T-helper 1 cell treated with Interleukin-12 subunit alpha and Interleukin-12 subunit beta and Interleukin-4 antibody, amounts not matched to agents 30 μg/mL and 1 μg/mL, for 36 hours (primary cell): ENCODE data around the gene ERICH2.
A peak's percentile ranks its signal among the peaks of the same experiment; 100 is the strongest.

ENCODE experiments used
- H3K27ac Mint-ChIP-seq: one replicate; pipeline ENCODE4 v1.8.0; 2021; ENCODE audit warnings: mild to moderate bottlenecking, mixed read lengths
- H3K27me3 Mint-ChIP-seq: one replicate; pipeline ENCODE4 v1.8.0; 2021; ENCODE audit warnings: low read depth, mixed read lengths
- H3K36me3 Mint-ChIP-seq: one replicate; pipeline ENCODE4 v1.8.0; 2021; ENCODE audit warnings: low read depth, mixed read lengths
- H3K4me1 Mint-ChIP-seq: one replicate; pipeline ENCODE4 v1.8.0; 2021; ENCODE audit warnings: low read depth, mixed read lengths
- H3K4me3 Mint-ChIP-seq: one replicate; pipeline ENCODE4 v1.8.0; 2021; ENCODE audit warnings: mild to moderate bottlenecking, moderate library complexity, mixed read lengths
- H3K9me3 Mint-ChIP-seq: one replicate; pipeline ENCODE4 v1.8.0; 2021; ENCODE audit warnings: mixed read lengths

The ERICH2 gene

GRCh38 chr2:170818036-170818751 is 48.0 kb downstream of the ERICH2 start:
- Mint-ChIP-seq H3K9me3 (no peaks in the 10 kb centered on the region), H3K36me3 (peaks cover 5% of the 10 kb centered on the region), H3K27ac (peak overlapping the region; percentile 49), H3K27me3 (peaks cover 93% of the 10 kb centered on the region), H3K4me3 (peak overlapping the region; percentile 73), H3K4me1 (peaks cover 39% of the 10 kb centered on the region)

- peaks cover 36% of the 10 kb centered on the region for H3K4me1 Mint-ChIP-seq
- H3K27me3 Mint-ChIP-seq = peaks cover 89% of the 10 kb centered on the region
- no peaks in the 10 kb centered on the region for H3K9me3 Mint-ChIP-seq
- peaks cover 5% of the 10 kb centered on the region for H3K36me3 Mint-ChIP-seq
- H3K4me3 Mint-ChIP-seq = peak overlapping the region; percentile 73
- H3K27ac Mint-ChIP-seq = peak overlapping the region; percentile 49
Measured at GRCh38 chr2:170818752-170819470, 48.7 kb downstream of the ERICH2 start.

GRCh38 chr2:170819680-170820664 is 49.8 kb downstream of the ERICH2 start:
- peaks cover 89% of the 10 kb centered on the region for H3K27me3 Mint-ChIP-seq
- no peak overlapping the region for H3K27ac Mint-ChIP-seq
- peak overlapping the region; percentile 76 for H3K4me3 Mint-ChIP-seq

GRCh38 chr2:170820757-170821530 is 50.8 kb downstream of the ERICH2 start:
- H3K27me3 Mint-ChIP-seq = peaks cover 89% of the 10 kb centered on the region
- H3K4me3 Mint-ChIP-seq = peak overlapping the region; percentile 76
- peak overlapping the region; percentile 77 for H3K27ac Mint-ChIP-seq
- no peaks in the 10 kb centered on the region for H3K9me3 Mint-ChIP-seq
- peaks cover 6% of the 10 kb centered on the region for H3K36me3 Mint-ChIP-seq
- peaks cover 28% of the 10 kb centered on the region for H3K4me1 Mint-ChIP-seq

More at GRCh38 chr2:170819680-170820664, 49.8 kb downstream of the ERICH2 start:
- Mint-ChIP-seq H3K9me3 (no peaks in the 10 kb centered on the region), H3K36me3 (peaks cover 6% of the 10 kb centered on the region), H3K4me1 (peaks cover 32% of the 10 kb centered on the region)

- H3K36me3 Mint-ChIP-seq = peaks cover 6% of the 10 kb centered on the region
- H3K27ac Mint-ChIP-seq = no peak overlapping the region
- H3K27me3 Mint-ChIP-seq = peaks cover 84% of the 10 kb centered on the region
- H3K4me1 Mint-ChIP-seq = peaks cover 28% of the 10 kb centered on the region
- H3K4me3 Mint-ChIP-seq = peak overlapping the region; percentile 76
- no peaks in the 10 kb centered on the region for H3K9me3 Mint-ChIP-seq
Measured at GRCh38 chr2:170821531-170822289, 51.5 kb downstream of the ERICH2 start.

GRCh38 chr2:170822290-170823087 is 52.3 kb downstream of the ERICH2 start:
- Mint-ChIP-seq H3K36me3 (peaks cover 6% of the 10 kb centered on the region), H3K9me3 (no peaks in the 10 kb centered on the region), H3K4me1 (peaks cover 28% of the 10 kb centered on the region), H3K27ac (no peak overlapping the region), H3K27me3 (peaks cover 76% of the 10 kb centered on the region), H3K4me3 (peak overlapping the region; percentile 37)

- Mint-ChIP-seq H3K4me1 (peaks cover 26% of the 10 kb centered on the region), H3K9me3 (no peaks in the 10 kb centered on the region), H3K36me3 (peaks cover 6% of the 10 kb centered on the region), H3K27me3 (peaks cover 71% of the 10 kb centered on the region), H3K27ac (no peak overlapping the region), H3K4me3 (no peak overlapping the region)
Measured at GRCh38 chr2:170823088-170823897, 53.1 kb downstream of the ERICH2 start.

GRCh38 chr2:170823898-170824215 is 53.7 kb downstream of the ERICH2 start:
- Mint-ChIP-seq H3K27ac (no peak overlapping the region), H3K4me1 (peaks cover 22% of the 10 kb centered on the region), H3K36me3 (peaks cover 6% of the 10 kb centered on the region), H3K27me3 (peaks cover 71% of the 10 kb centered on the region), H3K4me3 (no peak overlapping the region), H3K9me3 (no peaks in the 10 kb centered on the region)

GRCh38 chr2:170824526-170825015 is 54.4 kb downstream of the ERICH2 start:
- H3K4me3 Mint-ChIP-seq = no peak overlapping the region
- H3K9me3 Mint-ChIP-seq = no peaks in the 10 kb centered on the region
- peaks cover 68% of the 10 kb centered on the region for H3K27me3 Mint-ChIP-seq
- peaks cover 22% of the 10 kb centered on the region for H3K4me1 Mint-ChIP-seq
- no peak overlapping the region for H3K27ac Mint-ChIP-seq
- H3K36me3 Mint-ChIP-seq = peaks cover 6% of the 10 kb centered on the region

- Mint-ChIP-seq H3K27ac (no peak overlapping the region), H3K36me3 (peaks cover 1% of the 10 kb centered on the region), H3K4me1 (no peaks in the 10 kb centered on the region), H3K9me3 (no peaks in the 10 kb centered on the region), H3K4me3 (no peak overlapping the region), H3K27me3 (peaks cover 36% of the 10 kb centered on the region)
Measured at GRCh38 chr2:170827841-170828532, 57.8 kb downstream of the ERICH2 start.

GRCh38 chr2:170828533-170828916 is 58.3 kb downstream of the ERICH2 start:
- H3K4me1 Mint-ChIP-seq = no peaks in the 10 kb centered on the region
- H3K9me3 Mint-ChIP-seq = no peaks in the 10 kb centered on the region
- H3K4me3 Mint-ChIP-seq = no peak overlapping the region
- peaks cover 1% of the 10 kb centered on the region for H3K36me3 Mint-ChIP-seq
- H3K27me3 Mint-ChIP-seq = peaks cover 36% of the 10 kb centered on the region
- H3K27ac Mint-ChIP-seq = no peak overlapping the region
